ENCODE data around the gene PGM2.

GRCh38 chr4:37812713-37813112 is 13.8 kb upstream of the PGM2 start:
- TF ChIP-seq CTCF (IDR thresholded peaks at IDR 0.05) (no peak), YY1 (IDR thresholded peaks at IDR 0.05; ENCODE audit: low read depth) (no peak), MAX (IDR thresholded peaks at IDR 0.05; ENCODE audit: low read depth) (no peak)

Data from SK-N-SH (cell line).